Stimulated activated CD8-positive, alpha-beta memory T cell treated with anti-CD3 and anti-CD28 coated beads, Interleukin-4, amount 100 ng/mL, for 4 hours (primary cell): ENCODE measurements around the gene IQGAP3.

Experiments
- DNase-seq, 2 donors: peaks; one replicate each; pipeline ENCODE4 v3.0.0-alpha.2; 2020; ENCODE audit warnings: low read depth in 2 of 2, low spot score in 1 of 2

IQGAP3 gene

DNA sequence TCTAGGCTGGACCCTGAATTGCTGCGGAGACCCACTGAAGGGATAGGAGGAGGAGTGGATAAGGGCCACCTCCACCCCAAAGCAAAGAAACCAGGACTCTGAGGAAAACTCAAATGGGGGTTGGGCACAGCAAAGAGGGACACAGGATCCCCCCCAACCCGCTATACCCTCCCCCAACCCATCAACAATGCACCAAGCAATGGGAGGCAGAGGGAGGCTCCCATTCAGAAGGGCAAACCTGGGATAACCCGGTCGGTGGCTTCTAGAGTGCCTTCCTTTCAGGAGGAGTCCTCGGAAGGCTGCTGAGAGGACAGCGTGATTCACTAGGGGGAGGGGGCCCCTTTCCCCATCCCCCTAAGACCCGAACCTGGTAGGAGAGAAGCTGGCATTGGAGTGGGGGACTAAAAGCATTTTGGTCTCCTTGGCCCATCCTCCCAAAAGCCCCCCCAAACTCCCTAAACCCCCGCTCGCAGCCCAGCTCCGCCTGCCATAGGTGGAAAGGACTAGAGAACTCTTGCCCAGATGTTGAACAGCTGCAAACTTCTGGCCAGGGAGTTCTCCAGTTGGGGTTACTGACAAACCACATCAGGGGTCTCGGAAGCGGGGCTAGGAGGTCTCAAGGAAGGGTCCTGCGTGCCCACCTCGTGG, 73.0 kb downstream of the IQGAP3 start:
- no peak for DNase-seq

DNA sequence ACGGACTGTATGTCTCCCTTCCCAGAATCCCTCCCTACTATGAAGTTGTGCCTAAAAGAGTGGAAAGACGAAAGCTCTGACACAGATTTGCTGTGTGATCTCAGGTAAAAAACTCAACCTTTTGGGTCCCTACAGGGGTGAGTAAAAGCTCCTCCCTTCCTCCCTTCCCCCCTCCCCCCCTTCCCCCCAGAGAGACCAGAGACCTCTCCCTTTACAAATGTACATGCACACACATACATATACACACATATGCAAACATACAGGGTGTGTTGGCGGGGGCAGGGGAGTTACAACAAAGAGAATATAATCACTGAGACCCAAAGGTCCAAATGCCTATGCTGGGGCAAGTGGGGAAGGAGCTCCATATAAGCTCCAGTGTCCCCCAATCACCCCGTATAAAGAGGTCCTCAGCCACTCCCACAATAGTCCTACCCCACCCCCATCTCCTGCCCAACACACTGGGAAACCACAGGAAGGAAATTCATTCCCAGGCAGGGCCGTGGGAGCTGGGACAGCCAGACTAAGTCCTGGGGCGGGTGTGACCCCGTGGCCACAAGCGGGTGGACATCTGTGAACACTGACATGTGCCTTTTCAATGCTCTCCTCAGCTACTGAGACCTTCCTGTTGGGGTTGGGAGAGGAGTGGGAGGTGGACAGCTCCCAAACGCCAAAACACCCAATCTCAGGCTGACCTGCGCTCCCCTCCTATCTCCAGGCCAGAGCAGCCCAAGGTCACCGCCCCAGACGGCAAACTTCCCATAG, 73.8 kb downstream of the IQGAP3 start:
- DNase-seq, result no peak

DNA sequence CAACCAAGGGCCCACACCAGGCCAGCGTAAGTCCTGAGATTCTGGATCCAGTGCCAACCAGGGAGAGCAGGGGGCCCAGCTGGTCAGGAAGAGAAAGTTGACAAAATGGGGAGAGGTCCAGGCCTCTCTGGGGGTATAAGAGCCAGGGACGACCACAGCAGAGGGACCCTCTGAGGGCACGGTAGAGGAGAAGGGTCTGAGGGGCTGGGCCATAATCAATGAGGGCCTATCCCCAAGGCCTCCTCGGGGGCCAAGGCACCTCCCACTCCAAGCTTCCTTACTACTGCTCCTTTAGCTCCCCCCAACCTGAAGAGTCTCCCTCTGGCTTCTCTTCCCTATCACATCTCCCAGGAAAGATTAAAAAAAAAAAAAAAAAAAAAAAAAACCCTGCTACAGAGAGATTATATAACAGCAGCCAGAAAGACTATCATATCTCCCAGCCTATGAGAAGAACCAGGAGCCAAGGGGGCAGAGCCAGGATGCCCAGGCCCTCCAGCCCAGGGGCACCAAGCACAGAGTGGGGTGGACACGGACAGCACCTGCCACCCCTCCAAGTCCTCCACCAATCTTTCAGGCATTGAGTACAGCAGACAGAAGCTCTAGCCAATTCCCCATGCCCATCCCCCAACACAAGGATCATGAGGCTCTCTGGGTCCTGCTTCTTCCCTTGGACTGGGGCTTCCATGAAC, 74.5 kb downstream of the IQGAP3 start:
- no peak for DNase-seq

DNA sequence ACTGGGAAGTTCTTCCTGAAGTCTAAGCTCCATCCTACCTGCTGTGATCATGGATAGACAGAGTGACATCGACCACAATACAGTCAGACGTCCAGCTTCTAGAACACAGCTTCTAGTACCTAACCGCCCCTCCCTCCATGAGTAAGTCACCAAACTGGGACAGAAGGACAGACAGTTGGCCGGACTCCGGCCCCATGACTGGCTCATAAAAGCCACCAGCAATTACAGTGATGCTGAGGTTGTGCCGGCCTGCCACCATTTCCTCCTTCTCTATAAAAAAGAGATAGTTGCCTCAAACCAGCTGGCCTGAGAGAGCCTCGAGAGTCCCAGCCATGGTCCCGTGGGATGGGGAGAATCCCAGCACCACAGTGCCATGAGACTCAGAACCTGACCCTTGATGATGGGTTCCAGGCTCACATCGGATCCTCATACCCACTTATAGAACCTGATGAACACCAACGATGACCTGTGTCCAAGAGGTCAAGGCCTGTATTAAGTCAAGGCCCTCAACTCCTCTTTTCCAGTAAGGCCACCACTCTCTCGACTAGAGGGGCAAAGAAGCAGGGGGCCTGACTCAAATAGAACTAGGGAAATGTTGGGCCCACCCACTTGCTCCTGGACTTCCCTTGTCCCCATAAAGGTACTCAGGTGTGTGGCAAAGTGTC, 75.2 kb downstream of the IQGAP3 start:
- DNase-seq, result no peak

DNA sequence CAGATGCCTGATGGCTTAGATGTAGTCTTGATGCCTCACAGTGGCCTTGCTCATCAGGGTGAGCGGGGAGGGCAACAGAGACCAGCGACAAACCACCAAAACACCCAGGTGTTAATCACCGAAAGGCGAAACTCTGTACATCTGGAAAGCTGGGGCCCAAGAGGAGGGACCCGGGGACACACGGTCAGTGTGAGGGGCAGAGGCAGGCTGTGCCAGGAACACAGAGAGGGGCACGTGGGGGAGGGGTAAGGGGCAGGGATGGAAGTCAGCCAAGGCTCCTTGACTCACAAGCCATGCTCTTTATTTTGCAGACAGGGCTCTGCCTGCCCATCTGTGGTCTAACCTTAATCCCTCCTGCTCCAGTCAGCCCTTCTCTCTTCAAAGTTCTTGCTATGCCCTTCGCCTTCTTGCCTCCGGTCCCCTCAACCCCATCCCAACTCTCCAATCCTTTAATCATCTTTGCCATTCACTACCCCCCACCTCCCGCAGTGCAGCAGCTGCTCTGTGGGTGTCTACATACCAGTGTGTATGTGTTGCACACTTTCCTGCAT, 76.1 kb downstream of the IQGAP3 start:
- DNase-seq, result no peak

DNA sequence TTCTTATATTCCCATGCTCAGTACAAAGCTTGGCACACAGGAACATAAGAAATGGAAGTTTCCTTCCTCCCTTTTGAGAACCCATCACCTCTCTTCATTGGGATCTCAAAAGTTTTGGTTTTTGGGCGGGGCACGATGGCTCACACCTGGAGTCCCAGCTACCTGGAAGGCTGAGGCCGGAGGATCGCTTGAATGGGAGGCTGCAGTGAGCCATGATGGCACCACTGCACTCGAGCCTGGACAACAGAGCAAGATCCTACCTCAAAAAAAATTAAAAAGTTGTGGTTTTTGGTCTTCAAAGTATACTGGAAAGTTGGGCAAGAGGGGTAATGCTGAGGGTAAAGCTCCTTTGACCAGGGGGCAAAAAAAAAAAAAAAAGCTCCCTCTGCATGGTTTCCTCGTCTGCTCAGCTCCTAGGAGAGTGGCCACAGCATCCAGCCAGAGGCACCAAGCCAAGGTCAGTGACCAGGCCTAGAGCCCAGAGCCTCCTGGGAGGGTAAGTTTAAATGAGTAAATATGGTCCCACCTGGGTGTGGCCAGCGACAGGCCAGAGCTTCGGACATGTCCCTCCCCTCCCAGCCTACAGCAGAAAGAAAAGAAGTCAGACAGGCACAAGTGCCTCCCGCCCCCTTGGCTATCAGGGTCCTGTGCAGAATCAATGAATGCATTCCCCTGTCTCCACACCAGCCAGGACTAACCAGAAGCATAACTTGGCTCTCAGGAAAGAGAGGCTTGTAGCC, 76.8 kb downstream of the IQGAP3 start:
- DNase-seq, result no peak

DNA sequence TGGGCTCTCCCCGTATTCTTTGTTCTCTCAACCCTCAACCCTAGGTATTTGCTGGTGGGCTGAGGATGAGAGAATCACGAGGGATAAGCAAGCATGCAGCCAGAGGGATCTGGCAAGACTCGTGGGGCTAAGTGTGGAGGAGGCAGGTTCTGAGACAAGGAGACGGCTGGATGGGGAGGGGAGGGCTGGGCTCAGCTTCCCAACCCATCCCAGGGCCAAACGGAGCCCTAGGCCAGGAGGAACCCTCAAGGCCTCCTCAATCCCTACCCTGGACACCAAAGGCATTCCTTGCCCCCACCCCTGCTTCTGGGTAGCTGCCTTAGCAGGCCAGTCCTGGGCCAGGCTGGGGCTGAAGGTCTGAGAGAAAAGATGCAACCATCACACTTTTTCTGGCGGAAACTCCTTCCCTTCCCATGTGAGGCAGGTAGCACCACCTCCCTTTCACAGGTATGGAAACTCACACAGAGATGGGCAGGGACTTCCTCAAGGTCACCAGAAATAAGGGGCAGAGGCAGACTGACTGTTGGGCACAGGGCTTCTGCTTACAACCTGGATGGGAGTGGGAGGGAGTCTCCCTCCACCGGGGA, 78.0 kb downstream of the IQGAP3 start:
- no peak for DNase-seq

DNA sequence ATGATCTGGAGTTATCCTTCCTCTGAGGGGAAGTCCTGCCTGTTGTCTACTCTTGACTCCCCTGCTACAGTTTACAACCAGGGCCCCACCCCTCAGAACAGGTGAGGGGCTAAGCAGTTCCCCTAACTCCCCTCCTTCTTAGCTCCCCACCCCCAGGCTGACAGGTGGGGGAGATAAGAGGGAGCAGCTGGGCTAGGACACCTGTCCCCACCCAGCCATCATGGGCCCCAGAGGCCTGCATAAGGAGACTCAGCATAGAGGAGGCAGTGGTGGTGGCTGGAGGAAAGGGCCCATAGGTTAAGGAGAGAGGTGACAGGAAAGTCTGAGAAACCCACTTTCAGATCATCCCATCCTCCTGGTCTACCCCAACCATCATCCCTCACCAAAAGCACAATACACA, 78.6 kb downstream of the IQGAP3 start:
- DNase-seq, result no peak

DNA sequence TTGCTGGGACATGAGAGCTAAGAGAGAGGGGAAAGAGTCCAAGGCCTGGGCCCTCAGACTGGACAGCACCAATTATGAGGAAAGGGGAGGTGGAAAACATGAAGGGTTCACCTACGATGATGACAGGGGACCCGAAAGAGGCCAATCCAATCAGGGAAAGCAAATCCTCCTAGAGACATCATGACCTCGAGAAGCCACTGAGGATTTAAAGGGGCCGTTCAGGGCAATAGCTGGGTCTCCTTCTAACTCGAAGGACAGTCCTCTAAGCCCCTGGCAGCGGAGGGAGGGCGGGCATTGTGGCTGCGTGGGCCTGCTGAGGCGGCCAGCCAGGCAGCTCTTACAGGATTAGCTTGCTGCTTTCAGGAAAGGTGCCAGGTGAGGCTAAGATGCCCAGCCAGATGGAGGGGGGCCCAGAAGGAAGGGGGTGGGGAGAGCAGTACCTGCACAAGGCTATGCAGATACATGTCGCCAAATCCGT, 79.2 kb downstream of the IQGAP3 start:
- DNase-seq, result no peak

DNA sequence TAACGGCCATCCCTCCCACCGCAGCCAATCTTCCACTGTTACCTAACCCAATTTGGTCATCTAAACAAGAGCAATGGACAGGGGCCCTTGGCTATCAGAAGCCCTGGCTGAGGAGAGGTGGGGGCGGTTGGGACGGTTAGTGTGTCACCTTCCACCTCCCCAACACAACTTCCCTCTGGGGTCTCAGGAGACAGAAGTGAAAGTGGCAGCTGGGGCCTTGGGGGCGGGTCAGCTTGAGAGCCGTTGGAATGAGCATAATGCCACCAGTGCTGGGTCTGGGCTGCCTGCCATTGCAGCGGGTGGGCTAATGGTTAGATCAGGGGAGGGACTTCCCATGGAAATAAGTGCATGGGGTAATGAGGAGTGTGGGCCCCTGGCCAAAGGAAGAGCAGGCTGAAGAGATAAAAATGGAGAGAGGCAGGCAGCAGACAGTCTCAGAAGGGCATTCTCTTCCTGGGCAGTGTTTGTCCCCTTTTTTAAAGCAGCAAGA, 79.7 kb downstream of the IQGAP3 start:
- DNase-seq, result no peak

DNA sequence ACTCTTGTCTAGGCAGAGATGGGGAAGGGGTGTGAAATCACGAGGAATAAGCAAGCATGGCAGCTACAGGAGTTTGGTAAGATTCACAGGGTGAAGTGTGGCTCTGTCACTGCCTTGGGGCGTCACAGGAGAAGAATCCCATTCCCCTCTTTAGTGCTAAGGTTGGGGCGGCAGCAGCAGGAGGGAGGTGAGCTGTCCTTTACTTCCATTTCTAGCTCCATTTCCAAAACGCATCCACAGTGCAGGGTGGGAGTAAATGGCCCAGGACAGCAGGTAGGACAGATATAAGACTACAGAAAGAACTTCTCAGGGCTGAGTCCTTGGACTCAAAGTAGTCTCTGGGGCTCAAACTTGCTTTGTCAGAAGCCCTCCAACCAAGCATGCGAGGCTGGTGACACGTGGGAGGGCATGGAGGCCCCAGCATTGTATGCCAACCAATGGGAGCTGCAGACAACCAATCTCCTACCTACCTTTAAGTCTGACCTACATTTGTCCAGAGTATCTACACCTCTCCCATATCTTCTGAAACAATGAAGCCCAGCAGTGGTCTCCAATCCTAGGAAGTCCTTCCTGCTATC, 80.3 kb downstream of the IQGAP3 start:
- DNase-seq, result no peak

DNA sequence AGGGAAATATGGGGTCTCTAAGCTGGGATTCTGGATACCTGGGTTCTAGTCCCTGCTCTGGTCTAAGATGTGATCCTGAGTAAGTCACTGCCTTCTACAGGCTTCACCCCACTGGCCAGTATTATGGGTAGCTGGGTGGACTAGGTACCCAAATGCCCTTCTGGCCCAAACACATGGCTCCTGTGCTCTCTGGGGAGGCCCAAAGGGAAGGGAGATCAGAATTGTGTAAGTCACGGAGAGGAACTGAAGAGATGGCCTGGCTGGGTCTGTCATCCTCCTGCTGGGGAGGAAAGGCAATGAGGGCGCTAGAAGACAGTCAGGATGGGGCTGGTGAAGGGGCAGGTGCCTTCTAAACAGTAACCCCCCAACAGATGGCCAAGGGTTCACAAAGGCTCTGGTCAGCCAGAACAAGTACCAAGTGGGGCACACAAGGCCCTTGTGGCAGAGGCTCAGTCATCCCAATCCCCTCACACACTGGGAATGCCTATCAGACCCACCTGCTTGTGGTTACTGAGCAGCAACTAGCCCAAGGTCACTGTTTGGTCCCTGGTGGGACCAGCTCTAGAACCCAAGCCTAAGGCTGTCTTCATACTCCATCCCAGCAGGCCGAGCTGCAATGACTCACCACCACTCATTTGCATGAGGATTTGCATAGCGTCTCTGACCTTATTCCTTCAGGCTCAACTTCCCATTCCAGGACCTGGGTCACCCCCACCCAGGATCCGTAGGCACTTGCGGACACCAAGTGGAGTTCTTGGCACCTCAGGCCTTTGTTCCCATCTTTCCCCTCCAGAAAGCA, 81.0 kb downstream of the IQGAP3 start:
- no peak for DNase-seq

DNA sequence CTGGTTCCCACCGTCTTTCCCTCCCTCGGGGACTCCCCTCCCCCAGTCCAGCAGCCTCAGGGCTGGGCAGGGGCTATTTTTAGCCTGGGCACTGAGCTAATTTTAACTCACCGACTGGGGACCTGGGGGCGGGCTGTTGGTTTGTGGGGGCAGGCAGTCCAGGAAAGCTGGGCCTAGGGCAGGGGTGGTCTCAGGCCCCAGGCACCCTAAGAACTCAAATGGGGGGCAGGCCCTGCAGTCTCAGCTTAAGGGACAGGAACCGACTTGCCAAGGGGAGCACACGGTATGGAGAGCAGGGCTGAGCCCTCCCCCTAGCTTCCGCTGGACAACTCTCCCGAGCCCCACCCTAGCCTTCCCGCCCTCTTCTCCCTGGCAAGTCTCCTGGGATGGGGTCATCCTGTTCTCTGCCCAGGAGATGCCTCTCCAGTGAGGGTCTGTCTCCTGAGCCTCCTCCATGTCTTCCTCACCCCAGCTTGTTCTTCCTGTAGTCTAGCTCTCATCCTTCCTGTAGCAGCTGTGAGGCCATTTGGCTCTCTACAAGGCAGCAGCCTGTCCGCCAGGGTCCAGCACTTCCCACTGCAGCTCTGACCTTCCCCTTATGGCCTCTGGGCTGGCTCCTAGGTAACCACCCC, 81.8 kb downstream of the IQGAP3 start:
- no peak for DNase-seq

DNA sequence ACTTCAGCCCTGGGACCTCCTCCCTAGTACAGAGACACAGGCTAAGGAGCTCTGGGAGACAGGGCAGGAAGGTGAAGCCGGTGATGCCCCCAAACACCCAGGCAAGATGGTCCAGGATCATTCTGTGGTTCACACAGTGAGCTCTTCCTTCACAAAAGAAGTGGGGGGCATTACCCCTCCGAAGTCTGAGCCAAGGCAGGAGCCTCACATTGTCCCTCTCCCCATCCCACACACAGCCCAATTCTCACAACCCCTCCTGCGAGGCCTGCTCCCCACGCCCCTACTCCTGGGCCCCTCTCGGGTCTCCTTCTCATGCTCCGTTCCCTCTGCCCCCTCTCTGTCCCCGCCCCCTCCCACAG, 82.5 kb downstream of the IQGAP3 start:
- DNase-seq, result no peak

DNA sequence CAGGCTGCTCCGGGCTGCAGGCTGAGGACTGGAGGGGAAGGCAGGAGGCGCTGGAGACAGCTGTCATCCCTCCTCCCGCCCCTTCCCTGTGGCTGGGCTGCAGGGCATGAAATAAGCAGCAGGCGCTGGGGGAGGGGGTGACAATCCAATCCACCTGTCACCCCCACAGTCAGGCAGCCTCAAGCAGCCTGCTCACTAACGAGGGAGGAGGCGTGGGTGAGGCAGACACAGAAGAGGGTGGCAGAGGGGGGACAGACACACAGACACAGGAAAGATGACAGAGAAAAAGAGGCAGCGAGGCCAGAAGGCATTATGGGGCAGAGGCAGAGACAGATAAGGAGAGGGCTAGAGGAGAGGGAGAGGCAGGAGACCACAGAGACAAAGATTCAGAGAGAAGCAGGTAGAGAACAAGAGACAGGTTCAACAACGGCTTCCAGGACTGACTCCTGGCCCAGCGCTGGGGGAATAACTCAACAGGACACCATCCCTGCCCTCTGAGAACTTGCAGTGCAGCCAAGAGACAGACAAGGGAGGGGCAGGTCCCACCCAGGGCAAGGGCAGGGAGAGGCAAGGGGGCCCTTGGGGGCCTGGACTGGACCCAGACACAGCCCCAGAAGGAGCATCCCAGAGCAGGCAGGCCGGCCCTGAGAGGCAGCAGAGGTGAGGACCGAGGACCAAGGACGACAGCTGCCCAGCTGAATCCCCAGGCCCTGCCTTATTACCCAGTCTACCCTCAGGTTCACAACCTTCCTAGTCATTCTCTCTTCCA, 83.0 kb downstream of the IQGAP3 start:
- no peak for DNase-seq

DNA sequence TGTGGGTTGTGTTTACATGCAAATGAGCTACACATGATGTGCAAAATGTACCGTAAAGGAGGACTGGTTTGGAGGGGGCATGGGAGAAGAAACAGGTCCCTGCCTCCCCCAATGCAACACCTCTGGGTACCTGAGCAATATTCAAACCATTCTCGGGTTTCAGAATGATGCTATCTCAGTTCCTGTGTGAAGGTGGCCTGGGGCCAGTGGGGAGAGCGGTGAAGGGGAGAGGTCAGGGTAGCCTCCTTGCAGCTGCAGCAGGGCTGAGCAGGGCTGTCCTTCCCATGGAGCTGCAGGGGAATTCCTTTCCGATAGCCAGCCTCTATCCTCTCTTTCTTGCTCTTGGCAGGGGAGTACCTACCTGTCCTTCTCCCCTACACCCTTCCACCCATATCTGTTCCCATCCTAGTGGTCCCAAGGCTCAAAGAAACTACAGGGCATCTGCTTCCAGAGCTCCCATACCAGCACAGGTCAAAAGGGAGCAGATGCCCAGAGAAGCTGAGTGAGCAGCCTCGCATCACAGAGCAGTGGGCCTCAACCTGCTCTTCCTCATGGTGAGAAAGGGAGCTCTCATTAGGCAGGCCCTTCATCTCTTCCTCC, 83.7 kb downstream of the IQGAP3 start:
- DNase-seq, result no peak

DNA sequence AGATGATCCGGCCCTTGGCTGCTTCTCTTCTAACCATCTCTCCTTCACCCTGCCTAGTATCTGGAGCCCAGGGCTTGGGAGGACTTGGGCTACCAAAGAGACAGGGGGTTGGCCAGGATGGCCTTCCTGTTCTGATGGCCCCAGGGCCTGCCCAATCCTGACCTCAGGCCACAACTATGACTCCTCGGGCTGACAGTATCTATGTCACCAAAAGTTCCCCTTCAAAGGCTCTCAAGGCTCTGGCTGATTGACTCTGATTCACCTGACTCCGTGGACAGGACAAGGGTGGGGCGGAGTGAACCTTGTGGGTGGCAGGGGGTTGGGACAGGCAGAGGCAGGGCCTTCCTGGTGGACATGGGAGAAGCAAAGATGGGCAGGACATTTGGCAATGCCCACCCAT, 84.5 kb downstream of the IQGAP3 start:
- DNase-seq, result no peak
